Choroid plexus epithelial cell (primary cell): ENCODE results near the gene CSTF1.
"Not testable (repeated sequence)": the region's sequence is repeated elsewhere in the genome, so short reads cannot be mapped to it uniquely, and the experiment has no call there.

Experiments used
- DNase-seq: peaks from one replicate; pipeline ENCODE4 v3.0.0-alpha.2; 2010; ENCODE audit warnings: low read depth
- H3K4me3 ChIP-seq: 2 replicates; pipeline ENCODE4 v1.5.1; 2011; ENCODE audit warnings: low read depth, mild to moderate bottlenecking, control low read depth, low read length, moderate library complexity
- TF ChIP-seq, protein P1 (sequence below): conservative IDR thresholded peaks from 2 replicates; pipeline ENCODE4 v1.5.1; 2011; ENCODE audit warnings: low read depth, mild to moderate bottlenecking, control low read depth, inconsistent platforms, low read length, moderate library complexity

Gene CSTF1

DNA sequence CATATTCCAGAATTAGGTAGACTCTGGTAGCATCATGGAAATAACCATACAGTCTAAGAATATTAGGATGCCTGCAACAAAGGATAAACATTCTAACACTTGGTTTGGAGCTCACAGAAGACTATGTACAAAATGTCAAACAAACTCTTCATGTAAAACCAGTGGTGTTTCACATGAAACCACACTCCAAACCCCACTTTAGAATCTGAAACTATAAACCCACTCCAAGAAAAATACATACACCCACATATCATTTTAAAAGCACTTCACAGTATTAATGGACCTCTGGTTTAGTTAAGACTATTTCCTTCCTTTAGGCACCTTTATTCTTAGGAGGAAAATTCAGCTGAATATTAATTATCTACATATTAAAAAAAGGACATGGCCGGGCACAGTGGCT lies 10.9 kb upstream of the CSTF1 start:
- no peak for DNase-seq
- TF ChIP-seq, protein P1, sequence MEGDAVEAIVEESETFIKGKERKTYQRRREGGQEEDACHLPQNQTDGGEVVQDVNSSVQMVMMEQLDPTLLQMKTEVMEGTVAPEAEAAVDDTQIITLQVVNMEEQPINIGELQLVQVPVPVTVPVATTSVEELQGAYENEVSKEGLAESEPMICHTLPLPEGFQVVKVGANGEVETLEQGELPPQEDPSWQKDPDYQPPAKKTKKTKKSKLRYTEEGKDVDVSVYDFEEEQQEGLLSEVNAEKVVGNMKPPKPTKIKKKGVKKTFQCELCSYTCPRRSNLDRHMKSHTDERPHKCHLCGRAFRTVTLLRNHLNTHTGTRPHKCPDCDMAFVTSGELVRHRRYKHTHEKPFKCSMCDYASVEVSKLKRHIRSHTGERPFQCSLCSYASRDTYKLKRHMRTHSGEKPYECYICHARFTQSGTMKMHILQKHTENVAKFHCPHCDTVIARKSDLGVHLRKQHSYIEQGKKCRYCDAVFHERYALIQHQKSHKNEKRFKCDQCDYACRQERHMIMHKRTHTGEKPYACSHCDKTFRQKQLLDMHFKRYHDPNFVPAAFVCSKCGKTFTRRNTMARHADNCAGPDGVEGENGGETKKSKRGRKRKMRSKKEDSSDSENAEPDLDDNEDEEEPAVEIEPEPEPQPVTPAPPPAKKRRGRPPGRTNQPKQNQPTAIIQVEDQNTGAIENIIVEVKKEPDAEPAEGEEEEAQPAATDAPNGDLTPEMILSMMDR, result no peak
- no peak overlapping the region for H3K4me3 ChIP-seq

DNA sequence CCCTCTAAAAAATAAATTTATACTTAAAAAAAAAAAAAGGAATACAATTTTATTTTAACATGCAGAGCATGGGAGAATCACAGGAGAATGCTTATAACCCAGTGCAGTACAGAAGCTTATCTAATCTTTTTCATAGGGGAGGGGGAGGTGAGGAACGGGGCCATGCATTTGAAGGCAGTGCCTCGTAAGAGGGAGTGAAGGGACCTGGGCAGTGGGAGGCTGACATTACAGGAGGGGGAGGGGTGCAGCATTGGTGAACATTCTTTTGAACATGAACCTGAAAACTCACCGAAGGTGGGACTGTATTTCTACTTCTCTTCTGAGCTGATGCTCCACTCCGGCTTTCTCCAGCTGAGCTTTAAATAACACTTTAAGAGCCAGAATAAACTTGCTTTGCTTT lies 9.7 kb upstream of the CSTF1 start:
- TF ChIP-seq, protein P1, result no peak
- no peak for DNase-seq
- no peak overlapping the region for H3K4me3 ChIP-seq

DNA sequence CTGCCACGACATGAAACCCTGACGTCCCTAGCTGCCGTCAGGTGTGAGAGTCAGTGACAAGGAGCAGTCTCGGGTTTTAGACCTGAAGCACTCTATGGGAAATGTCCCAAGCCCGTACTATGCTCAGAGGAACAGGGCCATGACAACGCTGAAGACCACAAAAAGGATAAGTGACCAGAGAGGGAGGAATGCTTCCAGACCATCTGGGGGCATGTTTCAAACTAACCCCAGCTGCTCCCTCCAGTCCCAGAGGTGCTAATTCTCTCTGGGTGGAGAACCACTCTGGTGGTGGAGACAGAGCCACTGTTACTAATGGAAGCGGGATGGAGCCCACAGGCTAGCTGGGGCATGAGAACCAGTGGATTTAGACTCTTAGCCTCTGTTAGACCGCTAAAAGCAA lies 9.1 kb upstream of the CSTF1 start:
- no peak overlapping the region for H3K4me3 ChIP-seq
- no peak for DNase-seq
- TF ChIP-seq, protein P1, result no peak

DNA sequence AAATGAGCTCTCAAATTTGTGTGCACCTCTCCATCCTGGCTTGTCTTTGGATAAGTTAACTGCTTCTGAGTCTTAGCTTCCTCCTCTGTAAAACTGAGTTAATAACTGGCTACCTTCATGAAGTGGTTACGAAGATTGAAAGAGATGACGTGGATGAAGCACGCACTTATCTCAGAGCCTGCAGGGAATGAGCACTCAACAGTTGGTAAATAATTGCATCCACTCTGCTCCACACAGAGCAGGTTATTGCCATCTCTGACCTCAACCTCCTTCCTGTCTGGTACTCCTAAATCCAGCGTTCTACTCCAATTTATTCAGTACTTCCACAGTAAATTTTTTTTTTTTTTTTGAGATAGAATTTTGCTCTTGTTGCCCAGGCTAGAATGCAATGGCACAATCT lies 7.3 kb upstream of the CSTF1 start:
- TF ChIP-seq, protein P1, result no peak
- no peak for DNase-seq
- no peak overlapping the region for H3K4me3 ChIP-seq

DNA sequence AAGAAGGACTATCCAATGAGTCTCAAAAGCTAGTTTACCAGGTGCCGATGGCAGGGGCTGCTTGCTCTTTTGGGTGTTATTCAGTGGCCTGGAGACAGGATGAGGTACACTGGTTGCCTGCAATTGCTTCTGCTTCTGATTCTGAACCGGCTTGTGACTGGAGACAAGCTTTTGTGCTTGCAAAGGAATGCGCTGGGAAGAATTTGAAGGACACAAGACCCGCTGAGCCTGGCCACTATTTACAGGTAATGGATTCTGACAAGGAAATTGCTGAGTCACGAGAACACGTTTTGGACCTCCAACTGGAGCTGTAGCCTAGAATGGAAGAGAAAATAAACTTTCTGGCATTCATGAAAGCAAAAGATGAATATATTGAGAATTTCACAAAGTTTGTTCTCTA lies 6.2 kb upstream of the CSTF1 start:
- TF ChIP-seq, protein P1, result no peak
- DNase-seq, result no peak
- no peak overlapping the region for H3K4me3 ChIP-seq

DNA sequence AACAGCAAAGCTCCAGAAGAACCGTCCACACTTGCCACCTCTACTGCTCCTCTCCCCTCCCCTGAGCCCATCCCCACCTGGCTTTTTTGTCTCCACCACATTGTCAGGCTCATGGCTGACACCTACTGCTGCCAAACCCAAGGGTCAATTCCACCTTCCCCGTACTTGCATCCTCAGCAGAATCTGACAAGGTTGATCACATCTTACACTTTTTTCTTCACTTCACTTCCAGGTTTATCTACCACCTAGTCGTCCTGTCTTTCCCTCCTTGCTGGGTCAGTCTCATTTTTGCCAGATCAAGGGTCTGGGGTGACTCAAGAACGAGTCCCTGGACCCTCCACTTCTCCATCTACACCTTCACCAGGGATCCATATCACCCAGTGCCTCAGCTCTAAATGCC lies 3.6 kb upstream of the CSTF1 start:
- TF ChIP-seq, protein P1, result no peak
- DNase-seq, result no peak
- H3K4me3 ChIP-seq, result no peak overlapping the region

DNA sequence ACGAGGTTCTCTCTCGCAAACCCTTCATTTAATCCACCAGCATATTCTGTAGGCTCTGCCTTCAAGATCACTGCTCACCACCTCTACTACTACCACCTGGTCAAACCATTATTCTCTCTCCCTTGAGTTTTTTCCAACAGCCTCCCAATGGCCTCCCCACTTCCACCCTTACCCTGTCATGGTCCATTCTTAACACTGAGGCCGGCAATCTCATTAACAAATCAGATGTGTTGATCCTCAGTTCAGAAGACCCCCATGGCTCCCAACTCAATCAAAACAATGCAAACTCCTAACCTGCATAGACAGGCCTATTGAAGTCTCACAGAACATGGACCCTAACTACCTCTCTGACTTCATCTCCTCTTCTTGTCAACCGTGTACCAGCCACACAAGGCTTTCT lies 2.6 kb upstream of the CSTF1 start:
- DNase-seq, result no peak
- TF ChIP-seq, protein P1, result no peak
- H3K4me3 ChIP-seq, result no peak overlapping the region

DNA sequence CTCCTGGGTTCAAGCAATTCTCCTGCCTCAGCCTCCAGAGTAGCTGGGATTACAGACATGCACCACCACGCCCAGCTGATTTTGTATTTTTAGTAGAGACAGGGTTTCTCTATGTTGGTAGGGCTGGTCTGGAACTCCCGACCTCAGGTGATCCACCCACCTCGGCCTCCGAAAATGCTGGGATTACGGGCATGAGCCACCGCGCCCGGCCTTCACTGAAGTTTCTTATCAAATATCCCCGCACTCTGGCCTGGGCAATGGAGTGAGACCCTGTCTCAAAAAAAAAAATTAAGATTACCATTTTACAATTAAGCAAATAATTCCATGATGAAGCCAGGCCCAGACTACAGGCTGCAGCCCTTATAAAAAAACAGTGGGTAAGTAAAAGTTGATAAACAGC lies 2.0 kb upstream of the CSTF1 start:
- not testable (repeated sequence) for H3K4me3 ChIP-seq, DNase-seq
